ENCODE measurements around the gene MOV10. TPM values are rescaled to one million over a fixed set of nuclear protein-coding genes. Genes with fewer than 3 reads are reported as not detected.

Gene MOV10
- total and polyA plus RNA-seq, 9 of the 15 experiments (the other 6 are each of a cell fraction or from before 2014, with no cell fraction given) = 16.7 to 105 (median 49.5) TPM

DNA sequence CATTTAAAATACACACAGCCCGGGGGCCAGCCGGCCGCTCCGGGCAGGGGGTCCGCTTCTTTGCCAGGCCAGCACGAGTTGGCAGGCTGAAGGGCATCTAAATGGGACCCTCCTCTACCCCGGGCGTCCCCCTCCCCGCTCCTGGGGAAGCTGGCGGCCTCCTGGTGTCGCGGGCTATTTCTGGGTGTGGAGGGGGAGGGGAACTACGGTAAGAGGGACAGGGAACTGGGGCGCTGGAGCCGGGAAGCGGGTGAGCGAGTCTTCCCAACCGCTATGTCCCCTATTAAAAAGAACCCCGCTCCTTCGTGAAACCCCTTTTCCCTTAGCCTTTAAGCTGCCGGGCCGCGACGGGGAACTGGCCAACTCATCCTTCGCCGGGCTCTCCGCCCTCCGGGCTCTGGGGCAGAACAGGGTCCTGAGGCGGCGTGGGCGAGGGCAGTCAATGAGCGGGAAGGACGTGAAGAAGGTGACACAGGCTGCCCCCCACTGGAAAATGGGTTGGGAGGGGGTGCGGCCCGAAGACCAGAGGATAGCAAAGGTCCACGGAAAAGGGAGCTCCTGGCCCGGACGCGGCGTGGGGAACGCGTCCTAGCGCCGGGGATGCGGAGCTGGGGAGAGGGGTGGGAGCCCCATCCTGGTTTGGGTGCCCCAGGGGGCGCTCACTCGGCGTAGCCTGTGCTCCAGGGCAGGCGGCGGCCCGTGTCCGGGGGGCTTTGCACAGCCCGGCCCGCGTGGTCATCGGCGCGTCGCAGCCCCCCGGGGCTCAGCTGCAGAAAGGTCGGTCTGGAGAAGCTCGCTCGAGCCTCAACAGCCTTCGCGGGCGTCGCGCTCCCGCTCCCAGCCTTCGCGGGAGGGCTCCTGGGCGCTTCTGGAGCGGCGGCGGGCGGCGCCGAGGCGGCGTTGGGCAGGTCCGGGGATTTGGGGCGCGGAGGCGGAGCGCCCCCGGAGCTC, 40.1 kb downstream of the MOV10 start (continued):
- TF ChIP-seq, protein P1, sequence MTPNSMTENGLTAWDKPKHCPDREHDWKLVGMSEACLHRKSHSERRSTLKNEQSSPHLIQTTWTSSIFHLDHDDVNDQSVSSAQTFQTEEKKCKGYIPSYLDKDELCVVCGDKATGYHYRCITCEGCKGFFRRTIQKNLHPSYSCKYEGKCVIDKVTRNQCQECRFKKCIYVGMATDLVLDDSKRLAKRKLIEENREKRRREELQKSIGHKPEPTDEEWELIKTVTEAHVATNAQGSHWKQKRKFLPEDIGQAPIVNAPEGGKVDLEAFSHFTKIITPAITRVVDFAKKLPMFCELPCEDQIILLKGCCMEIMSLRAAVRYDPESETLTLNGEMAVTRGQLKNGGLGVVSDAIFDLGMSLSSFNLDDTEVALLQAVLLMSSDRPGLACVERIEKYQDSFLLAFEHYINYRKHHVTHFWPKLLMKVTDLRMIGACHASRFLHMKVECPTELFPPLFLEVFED (CRISPR knock-in tag; conservative IDR thresholded peaks at IDR 0.05) = no peak
- TF ChIP-seq MCM5 (IDR thresholded peaks at IDR 0.05; ENCODE audit: low read depth) (no peak), ZBED1 (IDR thresholded peaks at IDR 0.05) (no peak), NCOA2 (IDR thresholded peaks at IDR 0.05; ENCODE audit: partially characterized antibody in 2 of 2) (no peak), CSDE1 (IDR thresholded peaks at IDR 0.05) (no peak), ZBTB8A (IDR thresholded peaks at IDR 0.05; ENCODE audit: partially characterized antibody) (no peak), JUN (IDR thresholded peaks at IDR 0.05; ENCODE audit: borderline replicate concordance, low read depth, low read length) (no peak), JUN (CRISPR knock-in tag; IDR thresholded peaks at IDR 0.05; ENCODE audit: borderline replicate concordance) (no peak), SMARCB1 (IDR thresholded peaks at IDR 0.05; ENCODE audit: insufficient read length, low read depth) (no peak), ESRRA (IDR thresholded peaks at IDR 0.05; ENCODE audit: borderline replicate concordance, low read depth) (no peak), ZNF184 (CRISPR knock-in tag; IDR thresholded peaks at IDR 0.05) (no peak), ESRRB (CRISPR knock-in tag; IDR thresholded peaks at IDR 0.05; ENCODE audit: borderline replicate concordance) (no peak), CTBP1 (IDR thresholded peaks at IDR 0.05; ENCODE audit: borderline replicate concordance) (peak; percentile 3; the same call in 1 of the 2 replicates), FOXA1 (IDR thresholded peaks at IDR 0.05; ENCODE audit: borderline replicate concordance) (no peak), RFX1 (IDR thresholded peaks at IDR 0.05) (no peak)
- TF ChIP-seq, protein P2, sequence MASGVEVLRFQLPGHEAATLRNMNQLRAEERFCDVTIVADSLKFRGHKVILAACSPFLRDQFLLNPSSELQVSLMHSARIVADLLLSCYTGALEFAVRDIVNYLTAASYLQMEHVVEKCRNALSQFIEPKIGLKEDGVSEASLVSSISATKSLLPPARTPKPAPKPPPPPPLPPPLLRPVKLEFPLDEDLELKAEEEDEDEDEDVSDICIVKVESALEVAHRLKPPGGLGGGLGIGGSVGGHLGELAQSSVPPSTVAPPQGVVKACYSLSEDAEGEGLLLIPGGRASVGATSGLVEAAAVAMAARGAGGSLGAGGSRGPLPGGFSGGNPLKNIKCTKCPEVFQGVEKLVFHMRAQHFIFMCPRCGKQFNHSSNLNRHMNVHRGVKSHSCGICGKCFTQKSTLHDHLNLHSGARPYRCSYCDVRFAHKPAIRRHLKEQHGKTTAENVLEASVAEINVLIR (CRISPR knock-in tag; IDR thresholded peaks at IDR 0.05) = no peak
- TF ChIP-seq, protein P3, sequence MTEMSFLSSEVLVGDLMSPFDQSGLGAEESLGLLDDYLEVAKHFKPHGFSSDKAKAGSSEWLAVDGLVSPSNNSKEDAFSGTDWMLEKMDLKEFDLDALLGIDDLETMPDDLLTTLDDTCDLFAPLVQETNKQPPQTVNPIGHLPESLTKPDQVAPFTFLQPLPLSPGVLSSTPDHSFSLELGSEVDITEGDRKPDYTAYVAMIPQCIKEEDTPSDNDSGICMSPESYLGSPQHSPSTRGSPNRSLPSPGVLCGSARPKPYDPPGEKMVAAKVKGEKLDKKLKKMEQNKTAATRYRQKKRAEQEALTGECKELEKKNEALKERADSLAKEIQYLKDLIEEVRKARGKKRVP (CRISPR knock-in tag; IDR thresholded peaks at IDR 0.05) = no peak
- TF ChIP-seq, protein P4, sequence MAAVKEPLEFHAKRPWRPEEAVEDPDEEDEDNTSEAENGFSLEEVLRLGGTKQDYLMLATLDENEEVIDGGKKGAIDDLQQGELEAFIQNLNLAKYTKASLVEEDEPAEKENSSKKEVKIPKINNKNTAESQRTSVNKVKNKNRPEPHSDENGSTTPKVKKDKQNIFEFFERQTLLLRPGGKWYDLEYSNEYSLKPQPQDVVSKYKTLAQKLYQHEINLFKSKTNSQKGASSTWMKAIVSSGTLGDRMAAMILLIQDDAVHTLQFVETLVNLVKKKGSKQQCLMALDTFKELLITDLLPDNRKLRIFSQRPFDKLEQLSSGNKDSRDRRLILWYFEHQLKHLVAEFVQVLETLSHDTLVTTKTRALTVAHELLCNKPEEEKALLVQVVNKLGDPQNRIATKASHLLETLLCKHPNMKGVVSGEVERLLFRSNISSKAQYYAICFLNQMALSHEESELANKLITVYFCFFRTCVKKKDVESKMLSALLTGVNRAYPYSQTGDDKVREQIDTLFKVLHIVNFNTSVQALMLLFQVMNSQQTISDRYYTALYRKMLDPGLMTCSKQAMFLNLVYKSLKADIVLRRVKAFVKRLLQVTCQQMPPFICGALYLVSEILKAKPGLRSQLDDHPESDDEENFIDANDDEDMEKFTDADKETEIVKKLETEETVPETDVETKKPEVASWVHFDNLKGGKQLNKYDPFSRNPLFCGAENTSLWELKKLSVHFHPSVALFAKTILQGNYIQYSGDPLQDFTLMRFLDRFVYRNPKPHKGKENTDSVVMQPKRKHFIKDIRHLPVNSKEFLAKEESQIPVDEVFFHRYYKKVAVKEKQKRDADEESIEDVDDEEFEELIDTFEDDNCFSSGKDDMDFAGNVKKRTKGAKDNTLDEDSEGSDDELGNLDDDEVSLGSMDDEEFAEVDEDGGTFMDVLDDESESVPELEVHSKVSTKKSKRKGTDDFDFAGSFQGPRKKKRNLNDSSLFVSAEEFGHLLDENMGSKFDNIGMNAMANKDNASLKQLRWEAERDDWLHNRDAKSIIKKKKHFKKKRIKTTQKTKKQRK (IDR thresholded peaks at IDR 0.05; ENCODE audit: borderline replicate concordance, low read depth, low read length) = no peak
- TF ChIP-seq, protein P5, sequence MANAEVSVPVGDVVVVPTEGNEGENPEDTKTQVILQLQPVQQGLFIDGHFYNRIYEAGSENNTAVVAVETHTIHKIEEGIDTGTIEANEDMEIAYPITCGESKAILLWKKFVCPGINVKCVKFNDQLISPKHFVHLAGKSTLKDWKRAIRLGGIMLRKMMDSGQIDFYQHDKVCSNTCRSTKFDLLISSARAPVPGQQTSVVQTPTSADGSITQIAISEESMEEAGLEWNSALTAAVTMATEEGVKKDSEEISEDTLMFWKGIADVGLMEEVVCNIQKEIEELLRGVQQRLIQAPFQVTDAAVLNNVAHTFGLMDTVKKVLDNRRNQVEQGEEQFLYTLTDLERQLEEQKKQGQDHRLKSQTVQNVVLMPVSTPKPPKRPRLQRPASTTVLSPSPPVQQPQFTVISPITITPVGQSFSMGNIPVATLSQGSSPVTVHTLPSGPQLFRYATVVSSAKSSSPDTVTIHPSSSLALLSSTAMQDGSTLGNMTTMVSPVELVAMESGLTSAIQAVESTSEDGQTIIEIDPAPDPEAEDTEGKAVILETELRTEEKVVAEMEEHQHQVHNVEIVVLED (CRISPR knock-in tag; IDR thresholded peaks at IDR 0.05) = no peak
